ENCODE data around the gene MUC6.
A peak's percentile ranks its signal among the peaks of the same experiment; 100 is the strongest.

Gene MUC6

DNA sequence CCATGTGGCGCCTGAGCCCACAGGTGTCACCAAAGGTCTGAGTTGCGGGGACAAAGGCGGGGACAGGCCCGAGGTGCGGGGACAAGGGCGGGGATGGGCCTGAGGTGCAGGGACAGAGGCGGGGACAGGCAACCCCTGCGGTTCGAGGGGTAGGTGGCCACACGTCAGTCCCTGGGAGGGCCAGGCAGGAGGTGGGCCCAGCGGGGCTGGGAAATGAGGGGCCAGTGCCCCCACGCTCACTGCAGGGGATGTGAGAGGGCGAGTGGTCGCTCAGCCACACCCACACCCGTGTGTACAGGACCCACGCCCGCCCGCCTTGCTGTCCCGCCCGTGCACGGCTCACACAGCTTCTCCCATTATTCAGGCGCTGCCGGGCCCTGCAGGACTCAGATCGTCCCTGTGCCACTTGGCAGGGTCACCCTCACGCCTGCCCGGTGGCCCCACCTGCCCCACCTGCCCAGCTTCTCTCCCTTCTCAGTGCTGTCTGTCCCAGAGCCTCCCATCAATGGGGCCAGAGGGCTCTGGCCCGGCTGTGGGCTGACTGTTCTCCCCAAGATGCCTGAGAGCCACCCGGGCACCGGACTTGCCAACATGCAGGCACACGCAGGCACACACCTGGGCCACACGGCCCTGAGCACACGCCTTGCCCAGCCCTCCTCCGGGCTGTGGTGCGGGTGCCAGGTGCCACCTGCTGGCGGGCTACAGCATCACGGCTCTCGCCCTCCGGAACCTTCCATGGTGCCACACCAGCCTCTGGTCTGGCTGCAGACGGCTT is 14.2 kb upstream of the MUC6 start:
- peak; percentile 32 for DNase-seq (ENCODE audit: low read depth, low spot score)
- in situ Hi-C loops (cut with HindIII; ENCODE audit: low sequenced_read_pairs), result no loop called here
- no peak overlapping the region for H3K4me3 ChIP-seq (ENCODE audit: low read depth, low read length)
- TF ChIP-seq, protein P1, sequence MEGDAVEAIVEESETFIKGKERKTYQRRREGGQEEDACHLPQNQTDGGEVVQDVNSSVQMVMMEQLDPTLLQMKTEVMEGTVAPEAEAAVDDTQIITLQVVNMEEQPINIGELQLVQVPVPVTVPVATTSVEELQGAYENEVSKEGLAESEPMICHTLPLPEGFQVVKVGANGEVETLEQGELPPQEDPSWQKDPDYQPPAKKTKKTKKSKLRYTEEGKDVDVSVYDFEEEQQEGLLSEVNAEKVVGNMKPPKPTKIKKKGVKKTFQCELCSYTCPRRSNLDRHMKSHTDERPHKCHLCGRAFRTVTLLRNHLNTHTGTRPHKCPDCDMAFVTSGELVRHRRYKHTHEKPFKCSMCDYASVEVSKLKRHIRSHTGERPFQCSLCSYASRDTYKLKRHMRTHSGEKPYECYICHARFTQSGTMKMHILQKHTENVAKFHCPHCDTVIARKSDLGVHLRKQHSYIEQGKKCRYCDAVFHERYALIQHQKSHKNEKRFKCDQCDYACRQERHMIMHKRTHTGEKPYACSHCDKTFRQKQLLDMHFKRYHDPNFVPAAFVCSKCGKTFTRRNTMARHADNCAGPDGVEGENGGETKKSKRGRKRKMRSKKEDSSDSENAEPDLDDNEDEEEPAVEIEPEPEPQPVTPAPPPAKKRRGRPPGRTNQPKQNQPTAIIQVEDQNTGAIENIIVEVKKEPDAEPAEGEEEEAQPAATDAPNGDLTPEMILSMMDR (IDR thresholded peaks at IDR 0.05; ENCODE audit: low read depth, low read length), result peak; percentile 86

GRCh38 chr11:1049911-1050580 is 13.5 kb upstream of the MUC6 start:
- no peak overlapping the region for H3K4me3 ChIP-seq (ENCODE audit: low read depth, low read length)
- DNase-seq (ENCODE audit: low read depth, low spot score), result no peak
- TF ChIP-seq, protein P1 (IDR thresholded peaks at IDR 0.05; ENCODE audit: low read depth, low read length), result no peak
- in situ Hi-C loops (cut with HindIII; ENCODE audit: low sequenced_read_pairs), result no loop called here

- DNase-seq (ENCODE audit: low read depth, low spot score), result no peak
- in situ Hi-C loops (cut with HindIII; ENCODE audit: low sequenced_read_pairs), result no loop called here
- TF ChIP-seq, protein P1 (IDR thresholded peaks at IDR 0.05; ENCODE audit: low read depth, low read length), result no peak
- no peak overlapping the region for H3K4me3 ChIP-seq (ENCODE audit: low read depth, low read length)
These were observed 12.9 kb upstream of the MUC6 start for GRCh38 chr11:1049431-1049891.

DNA sequence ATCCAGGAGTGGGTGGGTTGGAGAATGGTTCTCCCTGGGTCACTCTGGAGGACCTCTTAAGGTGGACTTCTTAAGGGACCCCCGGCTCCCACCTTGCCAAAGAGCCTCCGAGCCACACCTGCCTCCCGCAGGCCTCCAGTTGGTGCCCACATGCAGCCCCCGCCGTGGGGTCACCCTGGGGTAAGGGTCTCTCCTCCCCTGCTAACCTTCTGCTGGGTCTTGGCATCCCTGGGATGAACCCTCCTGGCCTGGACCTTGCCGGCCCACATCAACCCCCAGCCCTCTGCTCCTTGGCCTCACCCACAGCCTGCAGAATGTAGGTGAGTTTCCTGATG is 12.5 kb upstream of the MUC6 start:
- no peak overlapping the region for H3K4me3 ChIP-seq (ENCODE audit: low read depth, low read length)
- TF ChIP-seq, protein P1 (IDR thresholded peaks at IDR 0.05; ENCODE audit: low read depth, low read length), result no peak
- DNase-seq (ENCODE audit: low read depth, low spot score), result no peak
- in situ Hi-C loops (cut with HindIII; ENCODE audit: low sequenced_read_pairs), result no loop called here

DNA sequence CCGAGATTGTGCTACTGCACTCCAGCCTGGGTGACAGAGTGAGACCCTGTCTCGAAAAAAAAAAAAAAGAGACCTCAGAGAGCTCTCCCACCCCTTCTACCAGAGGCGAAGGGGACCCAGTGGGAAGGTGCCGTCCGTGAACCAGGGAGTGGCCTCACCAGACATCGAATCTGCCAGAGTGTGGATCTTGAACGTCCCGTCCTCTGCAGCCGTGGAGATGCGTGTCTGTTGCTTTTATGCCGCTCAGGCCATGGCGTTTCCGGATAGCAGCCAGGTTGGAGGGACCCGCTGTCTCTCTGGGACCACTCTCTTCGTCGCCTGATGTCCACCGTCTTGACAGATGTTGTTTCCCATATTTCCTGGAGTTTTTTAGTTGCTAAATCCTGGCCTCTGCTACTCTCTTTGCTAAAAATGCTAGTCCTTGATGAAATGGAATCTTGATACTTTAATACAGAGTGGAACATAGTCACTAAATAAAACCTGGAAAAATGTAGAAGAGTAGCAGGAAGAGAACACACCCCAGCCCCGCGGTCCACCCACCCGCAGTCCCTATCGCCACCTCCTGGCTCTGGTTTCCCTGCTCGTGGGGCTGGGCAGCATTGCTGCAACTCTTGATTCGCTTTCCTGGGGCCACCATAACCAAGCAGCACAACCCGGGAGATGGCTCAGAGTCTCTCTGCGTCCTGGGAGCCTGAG is 12.0 kb upstream of the MUC6 start:
- in situ Hi-C loops (cut with HindIII; ENCODE audit: low sequenced_read_pairs), result no loop called here
- TF ChIP-seq, protein P1 (IDR thresholded peaks at IDR 0.05; ENCODE audit: low read depth, low read length), result no peak
- no peak overlapping the region for H3K4me3 ChIP-seq (ENCODE audit: low read depth, low read length)
- DNase-seq (ENCODE audit: low read depth, low spot score), result no peak

DNA sequence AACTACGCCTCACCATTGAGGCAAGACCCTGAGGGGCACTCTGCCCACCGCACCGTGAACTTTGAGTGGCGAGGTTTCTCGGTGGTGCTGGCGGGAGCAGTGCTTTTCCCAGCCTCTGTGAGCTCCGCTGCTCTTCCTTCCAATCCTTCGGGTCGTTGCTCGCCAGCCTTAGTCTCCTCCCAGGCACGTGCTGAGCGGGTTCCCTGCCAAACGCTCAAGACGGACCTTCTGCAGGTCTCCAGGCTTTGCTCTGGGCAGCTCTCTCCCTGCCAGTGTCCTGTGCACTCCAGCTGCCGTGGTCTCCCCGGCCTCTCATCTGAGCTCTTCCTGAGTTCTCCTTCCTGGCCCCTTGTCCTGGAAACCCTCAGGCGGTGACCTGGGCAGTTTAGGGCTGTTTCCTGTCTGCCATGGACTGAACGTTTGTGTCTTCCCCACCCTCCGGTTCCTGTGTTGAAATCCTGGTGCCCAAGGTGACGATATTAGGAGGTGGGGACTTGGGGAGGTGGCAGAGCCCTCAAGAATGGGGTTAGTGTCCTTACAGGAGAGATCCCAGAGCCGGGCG is 11.2 kb upstream of the MUC6 start:
- in situ Hi-C loops (cut with HindIII; ENCODE audit: low sequenced_read_pairs), result no loop called here
- TF ChIP-seq, protein P1 (IDR thresholded peaks at IDR 0.05; ENCODE audit: low read depth, low read length), result no peak
- no peak overlapping the region for H3K4me3 ChIP-seq (ENCODE audit: low read depth, low read length)
- no peak for DNase-seq (ENCODE audit: low read depth, low spot score)
